ENCODE data around the gene OVCH2. TPM values are rescaled to one million over a fixed set of nuclear protein-coding genes. Genes with fewer than 3 reads are reported as not detected.

Gene OVCH2
- total RNA-seq, 1 donor from 2014 or later = 0.89 TPM

- peaks cover 23% of the 10 kb centered on the region for H3K36me3 Mint-ChIP-seq
- DNase-seq (ENCODE audit: extremely low spot score, unreplicated experiment) = no peak
- H3K4me1 Mint-ChIP-seq (ENCODE audit: unreplicated experiment) = peaks cover 5% of the 10 kb centered on the region
- H3K9me3 Mint-ChIP-seq = no peaks in the 10 kb centered on the region
- H3K27me3 Mint-ChIP-seq = no peaks in the 10 kb centered on the region
- H3K27ac Mint-ChIP-seq = peak overlapping the region; percentile 76
- H3K4me3 Mint-ChIP-seq = no peak overlapping the region
- TF ChIP-seq CTCF (conservative IDR thresholded peaks at IDR 0.05) = no peak
Measured at GRCh38 chr11:7656704-7657103, 49.6 kb downstream of the OVCH2 start.

GRCh38 chr11:7655253-7656217, 50.7 kb downstream of the OVCH2 start:
- H3K4me1 Mint-ChIP-seq (ENCODE audit: unreplicated experiment) = peaks cover 5% of the 10 kb centered on the region

GRCh38 chr11:7654195-7654705, 52.0 kb downstream of the OVCH2 start:
- Mint-ChIP-seq H3K27ac (no peak overlapping the region), H3K9me3 (no peaks in the 10 kb centered on the region), H3K4me3 (no peak overlapping the region), H3K36me3 (peaks cover 36% of the 10 kb centered on the region), H3K27me3 (no peaks in the 10 kb centered on the region), H3K4me1 (ENCODE audit: unreplicated experiment) (peaks cover 5% of the 10 kb centered on the region)
- no peak for TF ChIP-seq CTCF (conservative IDR thresholded peaks at IDR 0.05)
- DNase-seq (ENCODE audit: extremely low spot score, unreplicated experiment) = no peak

More at GRCh38 chr11:7655253-7656217, 50.7 kb downstream of the OVCH2 start:
- Mint-ChIP-seq H3K27me3 (no peaks in the 10 kb centered on the region), H3K36me3 (peaks cover 28% of the 10 kb centered on the region), H3K9me3 (no peaks in the 10 kb centered on the region), H3K27ac (no peak overlapping the region), H3K4me3 (no peak overlapping the region)
- no peak for TF ChIP-seq CTCF (conservative IDR thresholded peaks at IDR 0.05)
- no peak for DNase-seq (ENCODE audit: extremely low spot score, unreplicated experiment)

- no peak for DNase-seq (ENCODE audit: extremely low spot score, unreplicated experiment)
- TF ChIP-seq CTCF (conservative IDR thresholded peaks at IDR 0.05) = no peak
- Mint-ChIP-seq H3K36me3 (peaks cover 34% of the 10 kb centered on the region), H3K27ac (no peak overlapping the region), H3K4me1 (ENCODE audit: unreplicated experiment) (peaks cover 7% of the 10 kb centered on the region), H3K9me3 (no peaks in the 10 kb centered on the region), H3K27me3 (no peaks in the 10 kb centered on the region), H3K4me3 (no peak overlapping the region)
Measured at GRCh38 chr11:7651700-7652099, 54.6 kb downstream of the OVCH2 start.

GRCh38 chr11:7651140-7651551, 55.1 kb downstream of the OVCH2 start:
- Mint-ChIP-seq H3K27ac (no peak overlapping the region), H3K4me1 (ENCODE audit: unreplicated experiment) (peaks cover 7% of the 10 kb centered on the region), H3K36me3 (peaks cover 34% of the 10 kb centered on the region), H3K27me3 (no peaks in the 10 kb centered on the region), H3K4me3 (no peak overlapping the region), H3K9me3 (no peaks in the 10 kb centered on the region)
- no peak for TF ChIP-seq CTCF (conservative IDR thresholded peaks at IDR 0.05)
- DNase-seq (ENCODE audit: extremely low spot score, unreplicated experiment) = no peak
